GM19452 (cell line): ENCODE results near the gene RTP4.
"Not testable (repeated sequence)": the region's sequence is repeated elsewhere in the genome, so short reads cannot be mapped to it uniquely, and the experiment has no call there.

Experiments
- ATAC-seq: cut with Tn5 transposase; IDR thresholded peaks from one replicate; pipeline ENCODE4 v1.9.1; 2021; ENCODE audit not compliant: unreplicated experiment

Gene RTP4

DNA sequence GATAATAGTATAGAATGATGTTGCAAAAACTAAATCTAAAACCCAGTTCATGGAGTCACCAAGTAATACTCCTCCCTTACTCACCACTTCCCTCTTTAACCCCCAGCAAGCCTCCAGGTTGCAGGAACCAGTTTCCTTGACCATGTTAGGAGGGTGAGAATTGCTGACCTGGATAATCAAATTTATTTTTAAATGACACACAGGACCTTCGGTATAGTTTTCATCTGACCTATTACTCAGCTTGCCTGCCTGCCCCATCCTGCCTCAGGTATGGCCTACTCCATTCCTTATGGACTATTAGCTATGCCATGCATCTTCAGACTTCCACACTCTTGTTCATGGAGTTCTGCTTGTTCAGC, 883 bp downstream of the RTP4 start:
- peak; percentile 38 for ATAC-seq

DNA sequence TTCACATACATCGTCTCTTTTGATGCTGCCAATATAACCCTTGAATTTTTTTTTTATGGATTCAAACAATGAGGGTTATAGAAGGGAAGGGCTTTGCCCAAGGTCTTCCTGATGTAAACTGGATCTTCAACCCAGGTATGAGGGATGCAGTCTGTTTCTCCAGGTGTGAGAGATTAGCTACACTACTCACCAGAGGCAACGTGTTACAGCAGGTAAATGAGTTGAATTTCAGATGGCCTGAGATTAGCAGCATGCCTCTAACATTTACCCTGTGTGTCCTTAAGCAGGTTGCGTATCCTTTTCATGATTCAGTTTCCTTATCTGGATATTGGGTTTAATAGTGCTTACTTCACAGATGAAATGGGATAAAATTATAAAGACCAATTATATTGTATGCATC, 1.9 kb downstream of the RTP4 start:
- ATAC-seq: no peak

DNA sequence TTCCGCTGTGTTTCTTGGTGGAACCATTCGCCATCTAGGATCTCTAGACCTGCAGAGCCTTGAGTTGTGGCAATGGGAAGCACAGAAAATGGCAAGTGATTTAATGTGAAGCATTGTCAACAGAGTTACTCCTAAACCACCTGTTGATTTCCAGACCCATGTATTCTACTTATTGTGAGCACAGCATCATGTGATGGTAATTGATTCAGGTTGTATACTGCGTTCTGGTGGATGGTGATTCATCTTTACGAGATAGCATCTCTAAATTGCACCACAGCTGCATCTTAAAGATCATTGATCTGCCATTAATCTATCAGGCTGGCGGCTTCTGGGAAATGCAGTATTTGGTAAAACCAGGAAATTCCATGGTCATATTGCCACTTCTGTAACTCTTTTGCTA, 7.4 kb downstream of the RTP4 start:
- ATAC-seq: no peak

DNA sequence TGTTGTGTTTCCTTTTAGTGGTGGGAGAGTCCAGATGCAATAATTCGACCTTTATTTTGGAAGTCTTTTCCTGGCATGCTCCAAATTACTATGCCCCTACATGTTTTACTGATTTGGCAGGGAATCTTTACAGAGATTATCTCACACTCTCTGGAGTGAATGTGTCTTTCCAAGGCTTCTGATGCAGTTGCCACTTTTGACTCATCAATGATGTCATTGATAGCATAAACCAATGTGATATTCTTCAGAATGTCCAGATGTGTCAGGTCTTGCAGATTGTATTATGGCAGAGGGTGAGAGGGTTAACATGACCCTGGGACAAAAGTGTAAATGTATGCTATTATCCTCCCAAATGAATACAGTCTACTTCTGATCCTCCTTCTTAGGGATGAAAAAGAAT, 9.7 kb downstream of the RTP4 start:
- ATAC-seq: no peak

DNA sequence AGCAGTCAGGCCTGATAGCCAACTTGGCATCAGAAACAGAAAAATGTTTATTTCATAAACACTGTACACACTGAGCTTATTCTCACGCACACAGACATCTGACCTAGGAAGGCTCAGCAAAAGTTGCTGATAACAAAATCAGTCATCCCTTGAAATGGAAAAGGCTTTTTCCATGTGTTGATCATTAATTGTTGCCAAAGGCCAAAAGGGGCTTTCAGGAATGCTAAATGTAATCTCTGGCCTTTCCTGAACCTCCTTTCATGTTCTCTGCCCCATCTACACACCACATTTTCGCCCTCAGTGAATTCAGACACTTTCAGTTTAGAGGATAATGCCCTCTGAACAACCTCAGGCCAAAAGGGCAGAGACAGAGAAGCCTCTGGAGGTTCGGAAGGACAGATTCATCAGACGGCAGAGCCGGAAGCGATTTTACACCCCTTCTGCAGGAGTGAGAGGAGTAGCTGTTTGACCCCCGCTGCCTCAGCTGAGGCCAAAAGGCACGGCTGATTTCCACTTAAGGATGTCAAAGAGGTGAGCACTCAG, 14.5 kb downstream of the RTP4 start:
- ATAC-seq: no peak

DNA sequence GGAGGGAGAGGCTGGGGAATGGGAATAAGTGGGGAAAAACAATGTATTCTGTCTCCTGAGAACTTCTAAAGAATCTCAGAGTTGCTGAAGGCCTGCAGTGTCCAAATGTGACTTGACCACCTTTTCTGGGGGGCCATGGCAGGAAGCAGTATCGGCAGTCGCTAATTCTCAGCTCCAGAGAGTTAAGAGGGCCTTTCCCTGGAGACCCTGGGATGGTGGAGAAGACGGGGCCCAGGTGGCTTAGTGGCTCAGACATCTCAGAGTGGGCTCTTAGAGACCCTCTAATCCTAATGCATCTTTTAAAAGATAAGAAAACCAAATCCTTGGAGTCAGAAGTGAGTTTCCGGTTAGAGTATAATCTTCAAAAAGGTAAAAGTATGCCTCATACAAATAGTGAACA, 15.1 kb downstream of the RTP4 start:
- ATAC-seq: no peak

DNA sequence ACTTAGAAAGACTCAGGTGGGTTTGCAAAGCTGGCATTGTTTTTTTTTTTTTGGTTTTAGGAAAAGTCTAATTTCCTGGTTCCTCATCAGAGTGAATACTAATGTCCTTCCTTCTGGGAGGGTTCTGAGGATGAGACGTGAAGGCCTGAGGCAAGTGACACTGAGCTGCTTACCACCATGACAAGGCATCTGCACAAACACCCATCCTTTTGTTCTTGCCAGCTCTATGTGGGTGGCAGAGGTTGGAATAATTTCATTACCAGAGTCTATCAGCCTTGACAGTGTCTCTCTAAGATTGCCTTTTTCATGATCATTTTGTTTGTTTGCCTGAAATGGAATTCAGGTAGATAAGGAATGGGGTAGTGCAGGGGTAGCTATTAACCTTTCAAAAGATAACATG, 17.1 kb downstream of the RTP4 start:
- no peak for ATAC-seq

DNA sequence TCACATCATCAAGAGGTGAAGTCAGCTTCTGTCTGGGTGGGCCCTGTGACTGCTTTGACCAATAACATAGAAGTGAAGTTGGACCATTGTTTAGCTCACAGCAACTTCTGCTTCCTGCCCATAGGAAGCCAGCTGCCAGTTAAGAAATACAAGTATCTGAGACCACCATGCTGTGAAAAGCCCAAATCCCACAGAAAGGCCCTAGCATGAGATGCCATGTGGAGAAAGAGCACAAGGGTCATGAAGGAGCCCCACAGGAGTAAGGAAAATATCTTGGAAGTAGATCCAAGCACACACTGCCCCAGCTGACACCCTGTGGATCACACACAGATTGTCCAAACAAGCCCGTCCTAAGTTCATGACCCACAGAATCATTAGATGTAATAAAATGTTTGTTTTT, 28.5 kb downstream of the RTP4 start:
- ATAC-seq: no peak

DNA sequence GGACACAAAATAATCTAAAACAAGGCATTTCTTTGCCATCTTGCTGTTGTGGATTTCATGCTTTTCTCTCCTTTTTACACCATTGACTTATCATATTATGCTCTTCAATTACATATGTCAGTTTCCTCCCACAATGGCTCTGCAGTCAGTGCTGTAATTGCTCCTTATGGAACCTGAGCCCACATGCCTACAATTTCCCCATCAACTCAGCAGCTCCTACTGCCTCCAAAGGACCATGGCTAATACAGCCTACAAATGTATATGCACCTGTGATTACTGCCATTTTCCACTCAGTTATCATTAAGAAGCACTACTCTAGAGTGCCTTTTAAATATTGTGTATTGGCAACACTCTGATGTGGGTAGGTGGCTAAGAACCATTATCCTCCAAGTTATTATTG, 30.8 kb downstream of the RTP4 start:
- no peak for ATAC-seq

DNA sequence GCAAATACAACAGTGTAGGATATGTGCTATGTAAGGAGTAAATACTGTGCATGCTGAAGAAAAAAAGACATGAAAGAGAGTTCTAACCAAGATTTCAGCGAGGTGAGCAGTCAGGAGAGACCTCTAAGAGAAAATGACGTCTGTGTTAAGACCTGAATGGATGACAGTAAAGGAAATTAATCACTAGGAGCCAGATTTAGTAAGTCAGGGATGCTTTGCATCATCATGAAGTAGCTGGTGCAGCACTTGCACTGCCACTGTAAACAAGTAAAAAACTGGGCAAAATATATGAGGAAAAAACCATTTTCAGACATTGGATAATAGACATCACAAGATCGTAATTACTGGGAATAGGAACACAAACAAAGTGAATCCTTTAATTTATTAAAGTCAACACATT, 32.6 kb downstream of the RTP4 start:
- no peak for ATAC-seq

DNA sequence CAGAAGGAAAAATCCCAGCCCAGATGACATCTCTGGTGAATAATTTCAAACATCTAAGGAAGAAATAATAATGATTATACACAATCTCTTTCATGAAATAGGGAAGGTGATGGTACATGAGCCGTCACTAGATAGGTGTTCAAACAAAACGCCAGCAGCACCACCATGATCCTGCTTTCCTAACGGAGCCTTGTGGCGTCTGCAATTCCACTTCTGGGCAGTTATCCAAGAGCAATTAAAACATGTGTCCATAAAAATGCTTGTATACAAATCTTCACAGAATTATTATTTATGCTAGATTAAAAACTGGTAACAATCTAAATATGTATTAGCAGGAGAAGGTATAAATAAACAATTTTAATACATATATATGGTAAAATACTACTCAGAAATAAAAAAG, 33.7 kb downstream of the RTP4 start:
- ATAC-seq: no peak

DNA sequence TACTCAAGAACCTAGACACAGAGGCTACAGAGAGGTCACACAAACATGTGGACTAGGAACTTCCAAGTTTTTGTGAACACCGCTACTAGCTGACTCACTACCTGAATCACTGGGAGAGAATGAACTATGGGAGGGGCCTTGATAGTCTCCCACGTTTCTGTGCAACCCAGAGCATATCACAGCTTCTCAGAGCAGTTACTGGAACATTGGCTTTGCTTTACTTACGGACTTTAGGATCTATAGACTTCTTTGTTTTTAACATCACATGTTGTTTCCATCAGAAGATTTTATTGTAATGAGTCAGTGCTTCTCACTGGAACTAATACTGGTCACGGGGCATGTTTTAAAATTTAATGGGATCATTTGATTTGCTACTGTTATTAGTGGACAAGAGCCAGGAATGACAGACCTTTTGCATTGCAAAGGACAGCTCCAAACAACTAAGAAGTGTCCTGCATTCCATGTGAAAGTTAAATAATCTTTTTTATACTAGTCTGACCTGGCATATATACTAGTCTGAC, 35.6 kb downstream of the RTP4 start:
- ATAC-seq: no peak

DNA sequence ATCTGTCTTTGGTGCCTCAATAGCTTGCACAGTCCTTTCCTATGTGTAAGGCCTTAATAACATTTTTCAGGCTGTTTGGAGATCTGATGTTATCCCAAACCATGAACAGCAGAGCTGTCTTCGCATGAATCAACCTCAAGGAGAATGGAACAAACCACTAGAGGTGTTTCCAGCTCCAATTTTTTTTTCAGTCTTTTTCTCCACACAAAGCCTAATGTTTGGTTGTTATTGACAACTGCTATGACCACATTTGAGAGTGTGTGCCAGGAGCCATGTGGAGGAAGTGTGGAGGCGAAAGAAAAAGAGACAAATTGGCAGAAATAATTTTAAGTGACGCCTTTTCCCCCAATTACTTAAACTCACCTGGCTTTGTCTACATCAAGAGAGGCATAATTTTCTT, 38.7 kb downstream of the RTP4 start:
- ATAC-seq: no peak

DNA sequence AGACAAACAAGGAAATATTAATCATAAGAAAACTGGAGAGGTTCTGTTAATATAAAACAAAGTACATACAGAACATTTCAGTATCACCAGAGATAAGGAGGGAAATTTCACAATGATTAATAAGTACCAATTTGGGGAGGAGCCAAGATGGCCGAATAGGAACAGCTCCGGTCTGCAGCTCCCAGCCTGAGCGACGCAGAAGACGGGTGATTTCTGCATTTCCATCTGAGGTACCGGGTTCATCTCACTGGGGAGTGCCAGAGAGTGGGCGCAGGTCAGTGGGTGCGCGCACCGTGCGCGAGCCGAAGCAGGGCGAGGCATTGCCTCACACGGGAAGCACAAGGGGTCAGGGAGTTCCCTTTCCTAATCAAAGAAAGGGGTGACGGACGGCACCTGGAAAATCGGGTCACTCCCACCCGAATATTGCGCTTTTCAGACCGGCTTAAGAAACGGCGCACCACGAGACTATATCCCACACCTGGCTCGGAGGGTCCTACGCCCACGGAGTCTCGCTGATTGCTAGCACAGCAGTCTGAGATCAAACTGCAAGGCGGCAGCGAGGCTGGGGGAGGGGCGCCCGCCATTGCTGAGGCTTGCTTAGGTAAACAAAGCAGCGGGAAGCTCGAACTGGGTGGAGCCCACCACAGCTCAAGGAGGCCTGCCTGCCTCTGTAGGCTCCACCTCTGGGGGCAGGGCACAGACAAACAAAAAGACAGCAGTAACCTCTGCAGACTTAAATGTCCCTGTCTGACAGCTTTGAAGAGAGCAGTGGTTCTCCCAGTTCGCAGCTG, 44.0 kb downstream of the RTP4 start:
- not testable (repeated sequence) for ATAC-seq
